SK-MEL-5 (cell line): ENCODE results near the gene PTPN3. TPM values are rescaled to one million over a fixed set of nuclear protein-coding genes. Genes with fewer than 3 reads are reported as not detected.

Experiments used
- DNase-seq: peaks from one replicate; pipeline ENCODE4 v3.0.0-alpha.2; 2016; ENCODE audit warnings: low read depth, low spot score
- in situ Hi-C: cut with HindIII; loops from 2 replicates; pipeline ENCODE4 v1.10.0; 2016; ENCODE audit warnings: low sequenced_read_pairs, high pct_unique_total_duplicates, low pct_unique_long_range_greater_than_20kb
- total RNA-seq: library from RNA; depleted of rRNA; stranded (reverse); fragments of >200 nt; shearing (Covaris generic); gene quantifications from 2 replicates; pipeline ENCODE4 v1.2.3, GENCODE V29; 2014

The PTPN3 gene
- total RNA-seq, 1 experiment from 2014 or later = 5.7 TPM

DNA sequence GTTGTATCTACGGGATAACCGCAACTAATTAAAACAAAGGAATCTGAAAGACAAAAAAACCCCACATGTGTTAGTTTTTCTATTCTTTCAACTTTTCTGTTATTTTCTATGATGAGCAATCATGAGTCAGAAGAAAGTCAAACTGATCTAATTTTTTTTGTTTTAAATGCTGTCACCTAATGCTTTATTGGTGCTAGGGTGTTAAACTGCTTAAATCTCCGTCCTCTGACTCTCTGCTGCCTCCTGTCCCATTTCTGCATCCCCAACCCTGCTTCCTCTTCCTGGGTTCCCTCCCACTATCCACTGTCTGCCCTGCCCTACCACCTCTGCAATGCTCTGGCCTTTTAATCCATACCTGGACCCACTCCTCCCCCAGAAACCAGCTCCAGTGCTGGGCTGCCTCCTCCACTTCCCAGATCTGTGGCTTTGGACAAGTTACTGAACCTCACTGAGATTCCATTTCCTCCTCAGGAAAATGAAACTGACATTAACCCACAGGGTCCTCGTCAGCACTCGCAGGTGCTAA lies 15.7 kb downstream of the PTPN3 start:
- DNase-seq = no peak
- in situ Hi-C loops = no loop called here

DNA sequence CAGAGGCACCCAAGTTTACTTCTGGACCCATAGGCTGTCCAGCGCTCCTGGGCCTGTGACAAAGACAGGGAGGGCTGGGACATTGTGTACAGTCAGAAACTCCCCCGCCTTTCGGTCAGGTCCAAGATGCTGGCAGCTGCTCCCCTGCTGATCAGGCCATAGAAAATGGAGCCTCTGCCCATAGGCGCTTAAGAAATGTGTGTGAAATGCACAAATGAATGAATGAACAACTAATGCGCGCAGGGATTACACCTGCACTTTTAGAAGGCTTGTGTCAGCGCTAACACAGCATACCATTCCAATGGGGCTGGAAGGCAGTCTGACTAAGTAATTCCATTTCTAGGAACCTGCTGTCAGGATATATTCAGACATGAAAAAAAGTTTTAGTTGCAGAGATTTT lies 16.3 kb downstream of the PTPN3 start:
- in situ Hi-C loops = no loop called here
- no peak for DNase-seq

GRCh38 chr9:109479822-109480221 lies 18.3 kb downstream of the PTPN3 start:
- in situ Hi-C loops = no loop called here
- no peak for DNase-seq

- in situ Hi-C loops = no loop called here
These were observed 19.3 kb downstream of the PTPN3 start for GRCh38 chr9:109478665-109479380.

DNA sequence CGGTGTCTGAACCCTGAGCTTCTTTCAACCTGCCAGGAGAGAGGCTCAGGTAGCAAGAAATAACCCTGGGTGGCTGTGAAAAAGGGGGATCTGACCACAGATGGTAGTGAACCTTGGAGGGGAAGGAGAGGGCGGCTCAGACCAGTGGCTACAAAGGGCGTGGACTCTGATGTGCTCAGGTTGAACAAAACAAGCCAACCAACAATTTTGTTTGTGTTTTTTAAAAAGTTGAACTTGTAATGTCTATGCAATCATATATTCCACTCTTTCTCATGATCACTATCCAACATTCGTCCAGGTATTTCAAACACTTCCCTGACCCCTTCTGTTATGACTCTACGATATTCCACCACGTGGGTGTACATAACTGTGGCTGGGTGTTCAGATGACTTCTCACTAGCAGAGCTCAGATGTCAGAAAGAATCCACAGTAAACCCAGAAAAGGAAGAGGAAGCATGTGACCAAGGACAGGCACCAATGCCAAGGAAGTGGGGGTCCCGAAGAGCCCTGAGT lies 20.0 kb downstream of the PTPN3 start:
- no peak for DNase-seq
- in situ Hi-C loops = no loop called here

More at GRCh38 chr9:109478665-109479380, 19.3 kb downstream of the PTPN3 start:
- DNase-seq = no peak

GRCh38 chr9:109477258-109478050 lies 20.7 kb downstream of the PTPN3 start:
- DNase-seq = no peak
- in situ Hi-C loops = no loop called here

DNA sequence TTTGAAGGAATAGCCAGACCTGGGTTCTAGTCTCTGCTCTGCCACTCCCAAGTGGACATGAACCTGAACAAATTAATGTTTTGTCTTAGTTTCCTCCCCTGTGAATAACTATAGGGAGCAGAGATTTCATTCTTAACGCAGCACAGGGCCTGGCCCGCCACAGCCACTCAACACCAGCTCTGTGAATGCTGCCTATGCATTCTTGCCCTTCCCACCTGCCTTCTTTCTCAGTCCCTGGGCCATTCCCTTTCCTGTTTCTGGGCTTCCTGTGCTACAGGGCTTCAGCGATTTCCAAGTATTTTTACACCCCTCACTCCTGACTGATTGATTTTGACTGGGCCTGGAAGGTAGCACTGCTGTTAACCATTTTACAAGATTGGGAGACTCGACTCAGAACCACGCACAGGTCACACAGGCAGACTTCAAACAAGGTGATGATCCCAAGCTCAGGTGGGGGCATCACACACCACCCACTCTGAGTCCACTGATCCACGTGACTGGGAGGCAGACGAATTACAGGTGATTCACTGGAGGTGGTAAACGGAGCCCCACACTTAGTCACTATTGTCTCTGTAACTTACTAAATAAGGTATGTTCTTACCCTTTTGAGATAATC lies 21.4 kb downstream of the PTPN3 start:
- in situ Hi-C loops = no loop called here
- no peak for DNase-seq

- in situ Hi-C loops = no loop called here
- no peak for DNase-seq
These were observed 22.6 kb downstream of the PTPN3 start for GRCh38 chr9:109475526-109475925.

GRCh38 chr9:109474944-109475343 lies 23.2 kb downstream of the PTPN3 start:
- in situ Hi-C loops = no loop called here

DNA sequence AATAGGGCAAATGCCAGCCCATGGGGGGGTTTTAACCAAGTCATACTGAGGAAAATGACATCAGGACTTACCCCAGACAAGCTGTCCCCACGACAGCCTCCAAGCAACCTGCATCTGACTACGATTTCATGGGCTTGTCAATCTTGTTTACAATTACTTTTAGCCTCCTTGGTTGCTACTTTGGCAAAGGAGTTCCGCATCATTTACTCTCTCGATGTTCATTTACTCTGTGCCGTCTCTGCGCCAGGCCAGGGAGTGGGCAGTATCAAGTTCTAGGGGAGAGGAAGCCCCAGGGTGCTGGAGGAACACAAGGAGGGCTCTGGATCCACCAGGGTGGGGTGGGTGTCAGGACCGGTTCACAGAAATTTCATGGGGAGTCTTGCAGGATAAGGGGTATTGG lies 23.9 kb downstream of the PTPN3 start:
- in situ Hi-C loops = no loop called here
- DNase-seq = no peak

More at GRCh38 chr9:109474944-109475343, 23.2 kb downstream of the PTPN3 start:
- no peak for DNase-seq

DNA sequence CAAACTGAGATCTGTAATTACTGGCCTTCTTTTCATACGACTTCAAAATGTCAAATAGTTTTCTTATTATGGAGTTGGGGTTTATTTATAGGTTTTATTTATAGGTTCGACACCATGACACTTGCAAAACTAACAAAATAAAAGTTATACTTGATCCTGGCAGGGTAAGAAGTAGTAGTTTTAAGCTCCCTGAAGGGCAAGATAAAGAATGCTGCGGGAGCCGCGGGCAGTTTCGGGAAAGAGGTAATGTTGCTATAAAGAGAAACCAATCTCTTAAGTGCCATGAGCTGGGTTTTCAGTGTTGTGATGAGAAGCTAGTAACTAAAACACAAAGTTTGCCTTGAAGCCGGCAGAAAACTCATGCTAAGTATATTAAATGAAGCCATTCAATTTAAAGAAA lies 24.8 kb downstream of the PTPN3 start:
- in situ Hi-C loops = no loop called here

GRCh38 chr9:109471475-109472393 lies 26.4 kb downstream of the PTPN3 start:
- in situ Hi-C loops = no loop called here

More for the DNA sequence above, 24.8 kb downstream of the PTPN3 start:
- no peak for DNase-seq

GRCh38 chr9:109469646-109470358 lies 28.3 kb downstream of the PTPN3 start:
- in situ Hi-C loops = no loop called here

More at GRCh38 chr9:109471475-109472393, 26.4 kb downstream of the PTPN3 start:
- no peak for DNase-seq

DNA sequence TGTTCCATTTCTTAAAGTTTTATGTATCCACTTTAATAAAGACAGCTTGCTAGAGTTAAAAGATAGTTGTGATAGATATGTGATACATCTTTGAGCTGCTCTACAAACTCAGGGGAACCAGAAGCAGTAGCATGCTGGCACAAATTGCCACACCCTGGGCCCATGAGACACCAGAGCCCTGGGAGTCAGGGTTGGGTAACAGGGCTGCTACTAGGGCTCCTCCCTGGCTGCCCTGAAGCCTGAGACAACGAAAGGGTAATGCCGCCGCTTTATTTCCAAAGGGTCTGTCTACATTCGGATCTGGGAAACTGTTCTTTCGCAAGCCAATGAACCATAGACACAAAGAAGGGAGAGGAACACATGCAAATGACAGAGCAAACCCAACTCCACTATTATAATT lies 29.2 kb downstream of the PTPN3 start:
- in situ Hi-C loops = no loop called here
- DNase-seq = no peak

More at GRCh38 chr9:109469646-109470358, 28.3 kb downstream of the PTPN3 start:
- peak; percentile 86 for DNase-seq

DNA sequence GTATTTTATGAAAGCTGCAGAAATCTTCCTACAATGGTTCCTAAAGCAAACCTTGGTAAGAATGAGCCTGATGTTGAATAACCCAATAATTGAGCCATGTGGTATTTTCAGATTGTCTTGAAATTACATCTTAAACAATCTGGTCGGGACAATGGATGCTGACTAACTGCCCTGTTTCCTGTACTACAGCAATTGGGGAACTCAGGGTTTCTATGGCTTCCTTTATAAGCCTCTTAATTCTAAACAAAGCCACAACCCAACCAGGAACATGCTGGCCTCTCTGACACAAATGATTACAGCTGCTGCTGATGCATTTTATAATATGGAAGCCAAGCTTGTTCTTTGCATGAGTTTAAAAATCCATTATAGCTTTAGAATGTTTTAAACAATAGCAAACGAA lies 30.2 kb downstream of the PTPN3 start:
- in situ Hi-C loops = no loop called here
- no peak for DNase-seq
